Measurements from ENCODE around the gene IQCK. TPM values are rescaled to one million over a fixed set of nuclear protein-coding genes. Genes with fewer than 3 reads are reported as not detected.

The IQCK gene
- total RNA-seq, 2 donors from 2014 or later: 26.0 to 42.2 TPM

GRCh38 chr16:19809693-19810092 lies 91.6 kb downstream of the IQCK start:
- TF ChIP-seq POLR2A (IDR thresholded peaks at IDR 0.05) (no peak), CTCF (IDR thresholded peaks at IDR 0.05) (no peak), POLR2AphosphoS5 (IDR thresholded peaks at IDR 0.05) (no peak)
- Histone ChIP-seq H3K9me3 (no peaks in the 10 kb centered on the region), H3K36me3 (no peaks in the 10 kb centered on the region), H3K4me1 (replicated peaks) (no peaks in the 10 kb centered on the region), H3K27me3 (replicated peaks; ENCODE audit: insufficient read depth) (no peaks in the 10 kb centered on the region), H3K4me3 (no peak overlapping the region), H3K27ac (no peak overlapping the region)
- intact Hi-C loops (cut with DNase I): no loop called here
- no peak for DNase-seq (ENCODE audit: low spot score)
- WGBS: 97% methylated on average over 9 of the region's 9 CpGs

GRCh38 chr16:19810817-19811731 lies 93.0 kb downstream of the IQCK start:
- WGBS: 63% methylated on average over 13 of the region's 13 CpGs
- Histone ChIP-seq H3K27me3 (replicated peaks; ENCODE audit: insufficient read depth) (no peaks in the 10 kb centered on the region), H3K36me3 (no peaks in the 10 kb centered on the region), H3K9me3 (no peaks in the 10 kb centered on the region), H3K27ac (no peak overlapping the region), H3K4me3 (no peak overlapping the region), H3K4me1 (replicated peaks) (no peaks in the 10 kb centered on the region)
- intact Hi-C loops (cut with DNase I): no loop called here
- DNase-seq (ENCODE audit: low spot score): no peak
- TF ChIP-seq CTCF (IDR thresholded peaks at IDR 0.05) (no peak), POLR2AphosphoS5 (IDR thresholded peaks at IDR 0.05) (no peak), POLR2A (IDR thresholded peaks at IDR 0.05) (no peak)

- no peak overlapping the region for H3K27ac ChIP-seq
- intact Hi-C loops (cut with DNase I): no loop called here
- H3K4me3 ChIP-seq: no peak overlapping the region
- no peaks in the 10 kb centered on the region for H3K27me3 ChIP-seq (replicated peaks; ENCODE audit: insufficient read depth)
- DNase-seq (ENCODE audit: low spot score): no peak
- H3K4me1 ChIP-seq (replicated peaks): no peaks in the 10 kb centered on the region
- no peaks in the 10 kb centered on the region for H3K9me3 ChIP-seq
- no peaks in the 10 kb centered on the region for H3K36me3 ChIP-seq
- TF ChIP-seq POLR2AphosphoS5 (IDR thresholded peaks at IDR 0.05) (no peak), CTCF (IDR thresholded peaks at IDR 0.05) (no peak), POLR2A (IDR thresholded peaks at IDR 0.05) (no peak)
Observed at GRCh38 chr16:19812986-19813385, 94.9 kb downstream of the IQCK start.

GRCh38 chr16:19815418-19815817 lies 97.3 kb downstream of the IQCK start:
- WGBS: 72% methylated on average over 2 of the region's 2 CpGs
- no peaks in the 10 kb centered on the region for H3K36me3 ChIP-seq
- TF ChIP-seq POLR2A (IDR thresholded peaks at IDR 0.05): no peak
- H3K4me3 ChIP-seq: no peak overlapping the region
- DNase-seq (ENCODE audit: low spot score): no peak
- H3K4me1 ChIP-seq (replicated peaks): no peaks in the 10 kb centered on the region
- H3K27me3 ChIP-seq (replicated peaks; ENCODE audit: insufficient read depth): no peaks in the 10 kb centered on the region
- no peak overlapping the region for H3K27ac ChIP-seq
- no peaks in the 10 kb centered on the region for H3K9me3 ChIP-seq
- intact Hi-C loops (cut with DNase I): no loop called here

- no peaks in the 10 kb centered on the region for H3K27me3 ChIP-seq (replicated peaks; ENCODE audit: insufficient read depth)
- no peaks in the 10 kb centered on the region for H3K4me1 ChIP-seq (replicated peaks)
- no peaks in the 10 kb centered on the region for H3K36me3 ChIP-seq
- no peak overlapping the region for H3K27ac ChIP-seq
- DNase-seq (ENCODE audit: low spot score): no peak
- TF ChIP-seq POLR2A (IDR thresholded peaks at IDR 0.05): no peak
- no peak for TF ChIP-seq CTCF (IDR thresholded peaks at IDR 0.05)
- TF ChIP-seq POLR2AphosphoS5 (IDR thresholded peaks at IDR 0.05): no peak
- intact Hi-C loops (cut with DNase I): no loop called here
- 79% methylated on average over 3 of the region's 3 CpGs for WGBS
- no peaks in the 10 kb centered on the region for H3K9me3 ChIP-seq
- H3K4me3 ChIP-seq: no peak overlapping the region
Observed at GRCh38 chr16:19817122-19817521, 99.1 kb downstream of the IQCK start.
